Neural cell (in vitro differentiated cells): ENCODE measurements around the gene LMBRD2. TPM values are rescaled to one million over a fixed set of nuclear protein-coding genes. Genes with fewer than 3 reads are reported as not detected.

Source experiments
- H2AFZ ChIP-seq: fragments of 200-600, 300-800 bp; sonication (generic), shearing (Covaris generic); 2 replicates; pipeline ENCODE4 v1.6.0; 2014; ENCODE audit warnings: low read depth, mild to moderate bottlenecking, antibody characterized with exemption, low read length, moderate library complexity
- H3F3A ChIP-seq: fragments of 200-600 bp; shearing (Covaris generic); 2 replicates; pipeline ENCODE4 v1.6.1; 2016; ENCODE audit warnings: mild to moderate bottlenecking, moderate library complexity, mixed read lengths, antibody characterized with exemption, low read length; ENCODE audit not compliant: insufficient read depth, poor library complexity, severe bottlenecking
- H3K27ac ChIP-seq: fragments of 200-600, 300-800 bp; sonication (generic), shearing (Covaris generic); 2 replicates; pipeline ENCODE4 v1.5.1; 2014; ENCODE audit warnings: mild to moderate bottlenecking, low read length, moderate library complexity
- H3K27me3 ChIP-seq: fragments of 300-800, 200-600 bp; sonication (generic), shearing (Covaris generic); 2 replicates; pipeline ENCODE4 v1.6.0; 2014; ENCODE audit warnings: mild to moderate bottlenecking, low read depth, low read length, moderate library complexity; ENCODE audit not compliant: insufficient read depth
- H3K36me3 ChIP-seq: fragments of 300-800, 200-600 bp; sonication (generic), shearing (Covaris generic); 2 replicates; pipeline ENCODE4 v1.5.1; 2014; ENCODE audit warnings: mild to moderate bottlenecking, antibody characterized with exemption, low read length, moderate library complexity; ENCODE audit not compliant: insufficient read depth
- H3K4me2 ChIP-seq: fragments of 300-800, 200-600 bp; sonication (generic), shearing (Covaris generic); 2 replicates; pipeline ENCODE4 v1.6.0; 2014; ENCODE audit warnings: mild to moderate bottlenecking, low read length
- H3K4me3 ChIP-seq: fragments of 300-800, 200-600 bp; sonication (generic), shearing (Covaris generic); 2 replicates; pipeline ENCODE4 v1.5.1; 2014; ENCODE audit warnings: mild to moderate bottlenecking, low read length, moderate library complexity
- H3K79me2 ChIP-seq: fragments of 200-600 bp; shearing (Covaris generic); replicated peaks from 2 replicates; pipeline ENCODE4 v1.6.0; 2014; ENCODE audit warnings: mild to moderate bottlenecking, low read length, moderate library complexity; ENCODE audit not compliant: insufficient read depth
- H3K9ac ChIP-seq: fragments of 300-800, 200-600 bp; sonication (generic), shearing (Covaris generic); 2 replicates; pipeline ENCODE4 v1.6.1; 2016; ENCODE audit warnings: mild to moderate bottlenecking, low read length, mixed read lengths
- H3K9me2 ChIP-seq: fragments of 200-600 bp; shearing (Covaris generic); 2 replicates; pipeline ENCODE4 v1.6.1; 2016; ENCODE audit warnings: mild to moderate bottlenecking, low read length, mixed read lengths; ENCODE audit not compliant: insufficient read depth
- H3K9me3 ChIP-seq: fragments of 200-600, 300-800 bp; sonication (generic), shearing (Covaris generic); 2 replicates; pipeline ENCODE4 v1.6.1; 2016; ENCODE audit warnings: mild to moderate bottlenecking, mixed run types, low read length, moderate library complexity, mixed read lengths
- H4K20me1 ChIP-seq: fragments of 200-600 bp; shearing (Covaris generic); 2 replicates; pipeline ENCODE4 v1.6.1; 2016; ENCODE audit warnings: mild to moderate bottlenecking, mixed run types; ENCODE audit not compliant: insufficient read depth
- CTCF ChIP-seq: fragments of 450-650 bp; IDR thresholded peaks from 2 replicates; pipeline ENCODE4 v1.5.1; 2014; ENCODE audit warnings: antibody characterized with exemption, mild to moderate bottlenecking, moderate library complexity; ENCODE audit not compliant: poor library complexity, severe bottlenecking
- EP300 ChIP-seq: fragments of 450-650 bp; conservative IDR thresholded peaks from 2 replicates; pipeline ENCODE4 v1.6.1; 2014; ENCODE audit warnings: antibody characterized with exemption, mild to moderate bottlenecking, moderate library complexity; ENCODE audit not compliant: poor library complexity, severe bottlenecking
- EZH2 ChIP-seq: fragments of 200-600, 300-800 bp; shearing (Covaris generic), sonication (generic); IDR thresholded peaks from 2 replicates; pipeline ENCODE4 v1.6.1; 2014; ENCODE audit warnings: antibody characterized with exemption, low read length, borderline replicate concordance, mild to moderate bottlenecking; ENCODE audit not compliant: insufficient read depth, poor library complexity, severe bottlenecking
- MXI1 ChIP-seq: fragments of 450-650 bp; conservative IDR thresholded peaks from 2 replicates; pipeline ENCODE4 v1.6.1; 2014; ENCODE audit warnings: antibody characterized with exemption, mild to moderate bottlenecking; ENCODE audit not compliant: poor library complexity, severe bottlenecking
- POLR2AphosphoS5 ChIP-seq: IDR thresholded peaks from 2 replicates; pipeline ENCODE4 v1.6.1; 2012
- RAD21 ChIP-seq: fragments of 450-650 bp; conservative IDR thresholded peaks from 2 replicates; pipeline ENCODE4 v1.6.1; 2014; ENCODE audit warnings: antibody characterized with exemption, mild to moderate bottlenecking, moderate library complexity
- REST ChIP-seq: IDR thresholded peaks from 2 replicates; pipeline ENCODE4 v1.6.1; 2012; ENCODE audit warnings: borderline replicate concordance
- SMC3 ChIP-seq: fragments of 450-650 bp; conservative IDR thresholded peaks from 2 replicates; pipeline ENCODE4 v1.6.1; 2014; ENCODE audit warnings: antibody characterized with exemption, mild to moderate bottlenecking, moderate library complexity; ENCODE audit not compliant: poor library complexity
- TAF1 ChIP-seq: IDR thresholded peaks from 2 replicates; pipeline ENCODE4 v1.6.1; 2012; ENCODE audit warnings: low read depth
- polyA plus RNA-seq: library from polyadenylated mRNA; depleted of rRNA; stranded (reverse); fragments of >200 nt; gene quantifications from 2 replicates; pipeline ENCODE4 v1.2.3, GENCODE V29; 2014

LMBRD2 gene
- polyA plus RNA-seq, 1 donor from 2014 or later: 25.7 TPM

GRCh38 chr5:36055984-36056383, 95.7 kb downstream of the LMBRD2 start:
- Histone ChIP-seq H4K20me1 (no peaks in the 10 kb centered on the region), H3K9ac (no peak overlapping the region), H3K4me2 (no peak overlapping the region), H3K79me2 (no peaks in the 10 kb centered on the region), H3K4me3 (no peak overlapping the region), H3K9me2 (no peaks in the 10 kb centered on the region), H3F3A (no peaks in the 10 kb centered on the region), H3K27me3 (no peaks in the 10 kb centered on the region), H2AFZ (no peak overlapping the region), H3K9me3 (no peaks in the 10 kb centered on the region), H3K36me3 (no peaks in the 10 kb centered on the region), H3K27ac (no peak overlapping the region)
- TF ChIP-seq EP300: no peak
- TF ChIP-seq RAD21: no peak
- no peak for TF ChIP-seq POLR2AphosphoS5
- no peak for TF ChIP-seq CTCF
- TF ChIP-seq REST: no peak
- TF ChIP-seq EZH2: no peak
- TF ChIP-seq SMC3: no peak
- TF ChIP-seq MXI1: no peak
- TF ChIP-seq TAF1: no peak

DNA sequence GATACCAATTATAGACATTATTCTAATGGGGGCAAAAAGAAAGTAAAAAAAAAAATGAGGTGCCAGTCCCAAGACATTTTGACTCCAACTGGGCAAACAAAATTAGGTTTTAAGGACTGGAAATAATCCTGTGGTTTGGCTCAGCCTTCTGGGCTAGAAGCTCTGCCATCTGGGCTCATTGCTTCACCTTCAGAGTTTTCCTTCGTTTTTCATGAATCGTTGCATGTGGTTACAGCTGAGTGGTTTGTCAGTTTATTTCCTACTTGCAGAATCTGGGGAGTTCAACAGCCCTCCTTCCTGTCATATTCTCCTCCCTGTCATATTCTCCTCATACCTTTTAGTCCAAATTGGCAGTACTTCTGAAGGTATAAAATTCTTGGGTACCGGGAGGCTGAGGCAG, 97.0 kb downstream of the LMBRD2 start:
- Histone ChIP-seq H2AFZ (no peak overlapping the region), H3K36me3 (no peaks in the 10 kb centered on the region), H3K4me3 (no peak overlapping the region), H3K9me3 (no peaks in the 10 kb centered on the region), H3K27ac (no peak overlapping the region), H3K4me2 (no peak overlapping the region), H3K79me2 (no peaks in the 10 kb centered on the region), H3K9ac (no peak overlapping the region), H3K27me3 (no peaks in the 10 kb centered on the region), H3F3A (no peaks in the 10 kb centered on the region), H4K20me1 (no peaks in the 10 kb centered on the region), H3K9me2 (no peaks in the 10 kb centered on the region)
- TF ChIP-seq CTCF (no peak), TAF1 (no peak), RAD21 (no peak), SMC3 (no peak), EZH2 (no peak), MXI1 (no peak), EP300 (no peak), REST (no peak), POLR2AphosphoS5 (no peak)
